Calu3 (cell line): Measurements from ENCODE around the gene SLC22A12. TPM values are rescaled to one million over a fixed set of nuclear protein-coding genes. Genes with fewer than 3 reads are reported as not detected.
A peak's percentile ranks its signal among the peaks of the same experiment; 100 is the strongest.

ENCODE experiments used
- BruUV-seq: library from RNA; stranded (reverse); fragments of 400-500 nt; replicated peaks from 2 replicates; lab custom pipeline; 2021; lab: Mats Ljungman, UMichigan
- CTCF ChIA-PET: fragments of 300-600 bp; sonication (Branson Sonifier 250); formaldehyde crosslinking; loops from one replicate; lab custom pipeline; 2022; ENCODE audit warnings: antibody characterized with exemption; lab: Charles Lee
- DNase-seq: peaks from one replicate; pipeline ENCODE4 v3.0.0; 2022
- H3K27ac Mint-ChIP-seq: one replicate; pipeline ENCODE4 v1.8.0; 2022; ENCODE audit warnings: mixed read lengths; ENCODE audit not compliant: unreplicated experiment
- H3K27me3 Mint-ChIP-seq: one replicate; pipeline ENCODE4 v1.8.0; 2022; ENCODE audit warnings: mixed read lengths; ENCODE audit not compliant: unreplicated experiment
- H3K36me3 Mint-ChIP-seq: one replicate; pipeline ENCODE4 v1.8.0; 2022; ENCODE audit warnings: mild to moderate bottlenecking, moderate library complexity, mixed read lengths; ENCODE audit not compliant: insufficient read depth, unreplicated experiment
- H3K4me1 Mint-ChIP-seq: one replicate; pipeline ENCODE4 v1.8.0; 2022; ENCODE audit warnings: mild to moderate bottlenecking, low read depth, mixed read lengths; ENCODE audit not compliant: unreplicated experiment
- H3K4me3 Mint-ChIP-seq: one replicate; pipeline ENCODE4 v1.8.0; 2022; ENCODE audit warnings: mild to moderate bottlenecking, low read depth, moderate library complexity, mixed read lengths; ENCODE audit not compliant: unreplicated experiment
- H3K9me3 Mint-ChIP-seq: one replicate; pipeline ENCODE4 v1.8.0; 2022; ENCODE audit warnings: low read depth, mixed read lengths; ENCODE audit not compliant: unreplicated experiment
- intact Hi-C: fragments of 100-400 bp; cut with micrococcal nuclease; formaldehyde crosslinking; loops from one replicate; pipeline ENCODE4 v1.10.0; 2022; ENCODE audit not compliant: unreplicated experiment
- total RNA-seq: library from RNA; stranded (reverse); gene quantifications from 2 replicates; pipeline ENCODE4 v1.2.3, GENCODE V29; 2022
- TF ChIP-seq, protein P1 (sequence below): fragments of 200-600 bp; IDR thresholded peaks from one replicate; pipeline ENCODE4 v1.8.0; 2022; ENCODE audit warnings: antibody characterized with exemption; ENCODE audit not compliant: unreplicated experiment

Gene SLC22A12
- total RNA-seq, 1 experiment from 2014 or later: not detected

- intact Hi-C loops: no loop called here
These were observed 25.8 kb upstream of the SLC22A12 start for GRCh38 chr11:64564947-64565889.

GRCh38 chr11:64566042-64566914 lies 24.7 kb upstream of the SLC22A12 start:
- no peaks in the 10 kb centered on the region for H3K36me3 Mint-ChIP-seq
- H3K27me3 Mint-ChIP-seq: peaks cover 36% of the 10 kb centered on the region
- CTCF ChIA-PET: interaction anchor here (1.0 kb wide), 1 partner anchor 83 kb away, joined by 3 read pairs; no protein-coding TSS in a partner anchor
- H3K27ac Mint-ChIP-seq: peak overlapping the region; percentile 22
- TF ChIP-seq, protein P1, sequence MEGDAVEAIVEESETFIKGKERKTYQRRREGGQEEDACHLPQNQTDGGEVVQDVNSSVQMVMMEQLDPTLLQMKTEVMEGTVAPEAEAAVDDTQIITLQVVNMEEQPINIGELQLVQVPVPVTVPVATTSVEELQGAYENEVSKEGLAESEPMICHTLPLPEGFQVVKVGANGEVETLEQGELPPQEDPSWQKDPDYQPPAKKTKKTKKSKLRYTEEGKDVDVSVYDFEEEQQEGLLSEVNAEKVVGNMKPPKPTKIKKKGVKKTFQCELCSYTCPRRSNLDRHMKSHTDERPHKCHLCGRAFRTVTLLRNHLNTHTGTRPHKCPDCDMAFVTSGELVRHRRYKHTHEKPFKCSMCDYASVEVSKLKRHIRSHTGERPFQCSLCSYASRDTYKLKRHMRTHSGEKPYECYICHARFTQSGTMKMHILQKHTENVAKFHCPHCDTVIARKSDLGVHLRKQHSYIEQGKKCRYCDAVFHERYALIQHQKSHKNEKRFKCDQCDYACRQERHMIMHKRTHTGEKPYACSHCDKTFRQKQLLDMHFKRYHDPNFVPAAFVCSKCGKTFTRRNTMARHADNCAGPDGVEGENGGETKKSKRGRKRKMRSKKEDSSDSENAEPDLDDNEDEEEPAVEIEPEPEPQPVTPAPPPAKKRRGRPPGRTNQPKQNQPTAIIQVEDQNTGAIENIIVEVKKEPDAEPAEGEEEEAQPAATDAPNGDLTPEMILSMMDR: no peak
- intact Hi-C loops: no loop called here
- peaks cover 6% of the 10 kb centered on the region for H3K4me1 Mint-ChIP-seq
- H3K4me3 Mint-ChIP-seq: no peak overlapping the region
- BruUV-seq: no TSS peak
- H3K9me3 Mint-ChIP-seq: no peaks in the 10 kb centered on the region
- DNase-seq: peak; percentile 36

More at GRCh38 chr11:64564947-64565889, 25.8 kb upstream of the SLC22A12 start:
- Mint-ChIP-seq H3K27ac (no peak overlapping the region), H3K27me3 (peaks cover 46% of the 10 kb centered on the region), H3K36me3 (no peaks in the 10 kb centered on the region), H3K9me3 (no peaks in the 10 kb centered on the region), H3K4me1 (peaks cover 6% of the 10 kb centered on the region), H3K4me3 (no peak overlapping the region)
- DNase-seq: no peak
- BruUV-seq: no TSS peak
- TF ChIP-seq, protein P1: no peak
- CTCF ChIA-PET: interaction anchor here (1.0 kb wide), 1 partner anchor 84 kb away, joined by 3 read pairs; no protein-coding TSS in a partner anchor

GRCh38 chr11:64566915-64567891 lies 23.8 kb upstream of the SLC22A12 start:
- Mint-ChIP-seq H3K9me3 (no peaks in the 10 kb centered on the region), H3K4me3 (no peak overlapping the region), H3K27me3 (peaks cover 34% of the 10 kb centered on the region), H3K36me3 (no peaks in the 10 kb centered on the region), H3K27ac (peak overlapping the region; percentile 22), H3K4me1 (peaks cover 6% of the 10 kb centered on the region)
- TF ChIP-seq, protein P1: no peak
- CTCF ChIA-PET: no interaction called here
- intact Hi-C loops: no loop called here
- DNase-seq: no peak
- no TSS peak for BruUV-seq
